Mucosa of descending colon (tissue), 3 donors: ENCODE results near the gene SPAG7. TPM values are rescaled to one million over a fixed set of nuclear protein-coding genes. Genes with fewer than 3 reads are reported as not detected.

Experiments used
- ATAC-seq: fragments of 200-7000 bp; cut with Tn5 transposase; one replicate; pipeline ENCODE4 v1.9.1; 2020; ENCODE audit warnings: mild to moderate bottlenecking, moderate library complexity
- DNase-seq, 3 donors: peaks; one replicate each; pipeline ENCODE4 v3.0.0-alpha.2; 2020
- H3K36me3 ChIP-seq: fragments of 200-600 bp; one replicate; pipeline ENCODE4 v1.8.0; 2021; ENCODE audit warnings: low read depth, mild to moderate bottlenecking
- H3K4me1 ChIP-seq: fragments of 200-600 bp; one replicate; pipeline ENCODE4 v1.8.0; 2021; ENCODE audit warnings: low read depth, mild to moderate bottlenecking
- H3K4me3 ChIP-seq: fragments of 200-600 bp; one replicate; pipeline ENCODE4 v1.8.0; 2021; ENCODE audit warnings: mild to moderate bottlenecking
- H3K9me3 ChIP-seq: fragments of 200-600 bp; one replicate; pipeline ENCODE4 v1.8.0; 2021; ENCODE audit warnings: mild to moderate bottlenecking
- CTCF ChIP-seq: fragments of 200-600 bp; IDR thresholded peaks from one replicate; pipeline ENCODE4 v1.8.0; 2022; ENCODE audit warnings: antibody characterized with exemption, mild to moderate bottlenecking
- intact Hi-C, 2 donors: fragments of 100-400 bp; cut with DNase I in 1 of 2; cut with micrococcal nuclease in 1 of 2; formaldehyde crosslinking; loops; one replicate each; pipeline versions ENCODE4 v1.11.0 to v1.11.1; 2022; cut with DNase I, micrococcal nuclease
- long read RNA-seq, 2 donors: library from polyadenylated mRNA; unstranded; transcript quantifications; one replicate each; pipeline ENCODE4 v2.0.0, GENCODE V29; 2019 to 2021
- total RNA-seq, 3 donors: library from RNA; stranded (reverse); fragmentation: NEBNext Ultra II Directional in 2 of 3; extraction: Animal tissue kit (Norgen Biotek cat#: 25700) in 2 of 3; gene quantifications; one replicate each; pipeline versions ENCODE4 v1.2.1 to v1.2.4, GENCODE V29; 2021 to 2023
- donor health status: DM: no; HTN: no; CAD: no; lungs with moderate emphysema.
- donor health status: DM: no; HTN: no; CAD: no.
- donor health status: DM: no; HTN: yes; CAD: no.

SPAG7 gene
- total RNA-seq: 10 to 100 TPM; 41.3 to 54.0 (median 51.7) TPM
- long read RNA-seq, donor 1, transcript SPAG7-201 (7 exons, 1,058 nt): major isoform, 29 of 43 reads
- long read RNA-seq, donor 1, partial matches to known transcripts: 1 of 43 reads
- long read RNA-seq, donor 1, other reads (novel, unspliced or antisense): 9 of 43 reads
- long read RNA-seq, donor 2, transcript SPAG7-201 (7 exons, 1,058 nt): major isoform, 18 of 26 reads
- long read RNA-seq, donor 2, partial matches to known transcripts: 1 of 26 reads
- long read RNA-seq, donor 2, other reads (novel, unspliced or antisense): 4 of 26 reads

- H3K4me3 ChIP-seq: peak within 1 kb of the TSS; percentile 37
- intact Hi-C loops: no loop called here
- peaks cover 5% of the 10 kb centered on the region for H3K36me3 ChIP-seq
- ATAC-seq (peak; percentile 87), DNase-seq (peak; percentile 95 to 97 (median 97))
- TF ChIP-seq CTCF: no peak
- no peaks in the 10 kb centered on the region for H3K9me3 ChIP-seq
- peaks cover 8% of the 10 kb centered on the region for H3K4me1 ChIP-seq
Observed at GRCh38 chr17:4967539-4968485, at the start of gene SPAG7. SPAG7 (minus strand) TSS chr17:4967817; CDS start chr17:4967804, 13 bp downstream.

GRCh38 chr17:5014357-5014756, 46.7 kb upstream of the SPAG7 start:
- no peak for DNase-seq
- no peaks in the 10 kb centered on the region for H3K9me3 ChIP-seq
- peaks cover 12% of the 10 kb centered on the region for H3K36me3 ChIP-seq
- intact Hi-C loops: no loop called here
- no peaks in the 10 kb centered on the region for H3K4me1 ChIP-seq
- H3K4me3 ChIP-seq: no peak overlapping the region
- no peak for TF ChIP-seq CTCF
- ATAC-seq: no peak

GRCh38 chr17:5011928-5012327, 44.3 kb upstream of the SPAG7 start:
- intact Hi-C loops: no loop called here
- Histone ChIP-seq H3K4me1 (no peaks in the 10 kb centered on the region), H3K36me3 (peaks cover 9% of the 10 kb centered on the region), H3K4me3 (no peak overlapping the region), H3K9me3 (no peaks in the 10 kb centered on the region)
- no peak for TF ChIP-seq CTCF
- no peak for ATAC-seq
- no peak for DNase-seq

- no peak for TF ChIP-seq CTCF
- no peak overlapping the region for H3K4me3 ChIP-seq
- intact Hi-C loops: no loop called here
- DNase-seq (no peak), ATAC-seq (no peak)
- H3K36me3 ChIP-seq: peaks cover 19% of the 10 kb centered on the region
- H3K4me1 ChIP-seq: peaks cover 14% of the 10 kb centered on the region
- no peaks in the 10 kb centered on the region for H3K9me3 ChIP-seq
Observed at GRCh38 chr17:5003214-5003867, 35.7 kb upstream of the SPAG7 start.

- Histone ChIP-seq H3K4me1 (peaks cover 14% of the 10 kb centered on the region), H3K36me3 (peaks cover 15% of the 10 kb centered on the region), H3K9me3 (no peaks in the 10 kb centered on the region), H3K4me3 (no peak overlapping the region)
- no peak for TF ChIP-seq CTCF
- intact Hi-C loops: no loop called here
- DNase-seq (no peak), ATAC-seq (no peak)
Observed at GRCh38 chr17:5002121-5002788, 34.6 kb upstream of the SPAG7 start.
